Colon (tissue), 2 donors: ENCODE data around the gene ADCY10.
"Not testable (repeated sequence)": the region's sequence is repeated elsewhere in the genome, so short reads cannot be mapped to it uniquely, and the experiment has no call there.

Source experiments
- FAIRE-seq: peaks from 2 replicates; lab custom pipeline; 2012; peaks lifted over from hg19 to GRCh38; lab: Jason Lieb, UNC
- donor health status: control.
- donor health status: control.

ADCY10 gene

GRCh38 chr1:167913895-167914496 lies at the start of gene ADCY10:
Gene ADCY10, minus strand, starts transcription at chr1:167914134. Its CDS starts 8,994 bp downstream, at chr1:167905140.
- FAIRE-seq: no peak

- FAIRE-seq: no peak
Measured at GRCh38 chr1:167957710-167958109, 43.8 kb upstream of the ADCY10 start.

GRCh38 chr1:167955915-167956314 lies 42.0 kb upstream of the ADCY10 start:
- FAIRE-seq: no peak

DNA sequence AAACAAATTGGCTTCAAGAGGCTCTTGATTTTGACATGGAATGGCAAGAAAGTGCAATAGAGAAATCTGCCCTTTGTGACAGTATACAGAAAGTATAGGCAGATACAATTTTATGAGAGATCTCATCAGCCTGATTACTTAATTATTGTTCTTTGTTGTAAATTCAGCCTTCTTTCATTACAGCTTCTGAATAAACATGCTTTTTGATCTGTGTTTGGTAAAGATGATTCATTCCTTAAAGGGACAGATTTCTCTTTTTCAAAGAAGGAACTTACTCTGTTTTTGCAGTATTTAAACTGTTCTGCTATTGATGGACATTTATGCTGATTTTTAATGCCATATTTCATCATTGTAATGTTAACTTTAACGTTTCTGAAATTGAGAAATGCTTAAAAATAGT lies 36.6 kb upstream of the ADCY10 start:
- no peak for FAIRE-seq

DNA sequence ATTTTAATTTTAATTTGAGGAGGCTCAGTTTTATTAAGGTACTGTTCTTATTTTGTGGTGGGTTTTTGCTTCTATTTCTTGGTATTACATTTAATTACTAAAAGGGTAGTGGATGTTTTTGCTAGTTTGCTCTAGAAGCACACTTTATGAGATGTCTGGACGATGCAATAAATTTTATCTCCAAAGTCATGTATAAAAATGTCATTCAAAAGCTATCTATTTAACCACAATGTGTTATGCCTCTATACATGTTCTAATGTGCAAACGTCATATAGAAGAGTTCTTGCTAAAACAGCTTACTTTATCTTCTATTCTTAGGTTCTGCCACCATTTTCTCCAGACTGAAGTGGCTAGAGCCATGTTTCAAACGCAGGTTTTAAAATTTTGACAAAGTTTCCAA lies 35.9 kb upstream of the ADCY10 start:
- FAIRE-seq: no peak

DNA sequence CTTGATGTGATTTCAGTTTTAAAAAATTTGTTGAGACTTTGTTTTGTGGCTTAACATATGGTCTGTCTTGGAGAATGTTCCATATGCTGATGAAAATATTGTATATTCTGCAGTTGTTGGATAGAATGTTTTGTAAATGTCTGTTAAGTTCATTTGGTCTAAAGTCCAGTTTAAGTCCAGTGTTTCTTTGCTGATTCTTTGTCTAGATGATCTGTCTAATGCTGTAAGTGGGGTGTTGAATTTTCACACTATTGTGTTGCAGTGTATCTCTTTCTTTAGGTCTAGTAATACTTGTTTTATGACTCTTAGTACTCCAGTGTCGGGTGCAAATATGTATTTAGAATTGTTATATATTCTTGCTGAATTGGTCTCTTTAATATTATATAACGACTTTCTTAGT lies 33.8 kb upstream of the ADCY10 start:
- FAIRE-seq: no peak

- no peak for FAIRE-seq
Measured at GRCh38 chr1:167943541-167943940, 29.6 kb upstream of the ADCY10 start.

DNA sequence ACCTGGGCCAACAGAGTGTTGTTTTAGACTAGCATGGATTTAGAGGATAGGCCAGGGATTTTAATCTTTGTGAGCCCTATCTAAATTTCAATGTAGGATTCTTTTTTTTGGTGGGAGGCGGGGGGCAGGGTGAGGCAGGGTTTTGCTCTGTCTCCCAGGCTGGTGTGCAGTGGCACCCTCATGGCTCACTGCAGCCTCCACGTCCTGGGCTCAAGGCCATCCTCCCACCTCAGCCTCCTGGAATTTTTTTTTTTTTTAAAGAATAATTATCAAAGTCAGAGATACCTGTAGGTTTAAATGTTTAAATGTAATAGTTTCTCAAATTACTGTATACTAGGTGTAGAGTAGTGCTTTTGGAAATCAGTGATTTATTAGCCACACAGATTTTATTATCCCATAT lies 26.3 kb upstream of the ADCY10 start:
- no peak for FAIRE-seq

- FAIRE-seq: no peak
Measured at GRCh38 chr1:167938080-167938636, 24.2 kb upstream of the ADCY10 start.

GRCh38 chr1:167937709-167938010 lies 23.7 kb upstream of the ADCY10 start:
- FAIRE-seq: no peak

DNA sequence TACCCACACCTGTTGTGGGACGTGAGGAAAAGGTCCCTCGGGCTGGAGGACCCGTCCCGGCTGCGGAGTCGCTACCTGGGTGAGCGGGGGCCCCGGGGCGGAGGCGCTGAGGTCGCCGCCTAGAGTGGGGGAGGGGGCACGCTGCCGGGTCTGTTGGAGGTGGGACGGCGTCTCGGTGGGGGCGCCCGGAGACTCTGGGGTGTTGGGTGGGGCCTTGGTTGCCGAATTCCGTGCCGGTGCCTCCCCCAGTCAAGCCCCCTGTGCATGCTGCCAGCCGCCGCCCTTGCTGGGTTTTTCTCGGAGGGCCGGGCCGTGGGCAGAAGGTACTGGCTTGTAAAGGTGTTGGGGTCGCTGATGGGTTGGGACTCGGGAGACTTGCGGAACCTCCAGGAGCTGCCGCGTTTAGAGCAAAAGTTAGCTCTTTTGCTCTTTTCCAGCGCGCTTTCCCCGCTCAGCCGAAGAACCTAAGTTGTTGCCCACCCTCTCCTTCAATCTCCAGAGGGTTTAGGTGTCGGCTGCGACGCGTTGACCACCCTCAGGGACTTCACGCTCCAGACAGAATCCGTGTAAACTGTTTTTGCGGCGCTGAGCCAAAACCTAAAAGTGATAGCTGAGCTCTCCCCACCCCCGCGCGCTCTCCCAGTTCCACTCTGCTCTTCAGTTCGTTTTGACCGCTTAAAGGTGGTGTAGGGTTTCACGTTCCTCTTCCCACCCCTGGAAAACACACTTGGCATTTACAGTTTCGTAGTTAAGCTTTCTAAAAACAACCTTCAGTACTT lies 23.2 kb upstream of the ADCY10 start, which contains the start of gene MPC2:
TSS of gene MPC2 (minus strand) at position 143 of the 779 bp plus-strand sequence. CDS start 1,231 bp downstream, outside the sequence.
- FAIRE-seq: no peak

GRCh38 chr1:167936068-167936929 lies 22.4 kb upstream of the ADCY10 start, which contains the start of gene DCAF6:
Gene DCAF6, plus strand, starts transcription at chr1:167936683. Its CDS starts 229 bp downstream, at chr1:167936912.
- no peak for FAIRE-seq

GRCh38 chr1:167935216-167936067 lies 21.5 kb upstream of the ADCY10 start:
- FAIRE-seq: no peak

- no peak for FAIRE-seq
Measured at GRCh38 chr1:167934426-167935215, 20.7 kb upstream of the ADCY10 start.

DNA sequence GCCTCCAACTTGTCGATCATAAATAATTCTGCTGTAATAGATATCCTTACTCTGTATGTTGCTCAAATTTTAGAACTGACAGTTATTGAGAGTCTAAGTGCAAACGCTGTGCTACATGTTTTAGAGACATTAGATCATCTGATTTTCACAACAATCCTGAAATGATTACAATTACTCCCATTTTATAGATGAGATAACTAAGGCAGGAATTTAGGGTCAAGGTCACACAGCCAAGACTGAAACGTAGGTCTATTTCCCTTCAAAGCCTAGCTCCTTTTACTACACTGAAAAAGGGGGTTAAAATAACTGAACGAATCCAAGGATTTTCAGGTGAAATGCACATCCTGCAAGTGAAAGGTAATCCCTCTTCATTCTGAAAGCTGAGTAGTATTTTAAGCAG lies 19.9 kb upstream of the ADCY10 start:
- no peak for FAIRE-seq

GRCh38 chr1:167929725-167930124 lies 15.8 kb upstream of the ADCY10 start:
- no peak for FAIRE-seq

DNA sequence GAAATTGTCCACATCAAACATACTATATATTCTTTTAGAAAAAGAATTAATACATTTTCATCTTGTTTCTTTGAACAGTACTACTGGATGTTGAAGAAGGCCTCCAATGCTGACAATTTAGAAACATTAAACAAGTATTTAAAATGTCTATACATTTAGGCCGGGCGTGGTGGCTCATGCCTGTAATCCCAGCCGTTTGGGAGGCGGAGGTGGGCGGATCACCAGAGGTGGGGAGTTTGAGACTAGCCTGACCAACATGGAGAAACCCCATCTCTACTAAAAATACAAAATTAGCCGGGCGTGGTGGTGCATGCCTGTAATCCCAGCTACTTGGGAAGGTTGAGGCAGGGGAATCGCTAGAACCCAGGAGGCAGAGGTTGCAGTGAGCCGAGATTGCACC lies 15.0 kb upstream of the ADCY10 start:
- FAIRE-seq: not testable (repeated sequence)

DNA sequence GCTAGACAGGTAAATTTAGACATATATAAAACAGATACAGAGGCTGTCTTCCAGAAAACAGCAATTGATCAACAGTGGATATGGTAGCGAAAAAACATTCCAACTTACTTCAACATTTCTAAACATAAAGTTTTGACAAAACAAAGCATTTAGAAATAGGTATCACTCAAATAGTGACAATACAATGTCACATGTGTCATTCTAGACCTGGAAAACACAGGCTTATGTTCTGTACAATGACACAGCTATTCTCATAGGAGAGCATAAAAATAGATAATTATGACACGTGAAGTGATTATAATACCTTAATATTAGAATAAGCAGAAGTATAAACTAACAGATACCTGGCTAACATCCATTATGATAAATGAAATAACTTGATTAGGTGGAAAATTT lies 14.5 kb upstream of the ADCY10 start:
- no peak for FAIRE-seq

DNA sequence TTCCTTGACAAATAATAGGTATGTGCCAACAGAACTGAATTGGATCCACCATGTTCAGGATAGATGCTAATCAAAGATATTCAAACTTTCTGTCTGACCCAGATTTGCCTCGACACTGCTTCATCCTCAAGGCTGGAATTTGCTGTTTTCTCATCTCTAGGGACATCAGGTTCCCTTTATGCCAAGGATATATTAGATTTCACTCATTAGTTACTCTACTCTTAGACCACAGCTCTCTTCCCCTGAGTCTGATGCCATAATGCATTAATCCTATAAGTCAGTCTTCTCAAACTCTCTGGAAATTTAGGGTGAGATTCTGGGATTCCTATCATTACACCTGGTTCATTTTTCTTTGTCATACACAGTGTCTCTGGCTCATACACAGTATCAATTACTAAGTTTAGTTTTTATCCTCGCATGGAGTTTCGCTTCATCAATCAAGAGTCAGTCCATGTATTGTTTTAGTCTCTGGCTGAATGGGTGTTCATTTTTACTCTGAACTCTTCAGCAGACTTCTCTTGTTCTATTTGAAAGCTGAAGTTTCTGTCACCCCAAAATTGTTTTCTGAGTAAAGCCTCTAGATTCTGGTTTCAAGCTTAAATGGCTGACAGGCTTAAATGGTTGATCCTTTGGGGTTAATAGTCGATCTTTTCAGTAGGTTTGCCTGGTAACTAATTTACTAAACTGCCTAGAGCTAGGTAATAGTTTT lies 13.3 kb upstream of the ADCY10 start:
- FAIRE-seq: no peak

DNA sequence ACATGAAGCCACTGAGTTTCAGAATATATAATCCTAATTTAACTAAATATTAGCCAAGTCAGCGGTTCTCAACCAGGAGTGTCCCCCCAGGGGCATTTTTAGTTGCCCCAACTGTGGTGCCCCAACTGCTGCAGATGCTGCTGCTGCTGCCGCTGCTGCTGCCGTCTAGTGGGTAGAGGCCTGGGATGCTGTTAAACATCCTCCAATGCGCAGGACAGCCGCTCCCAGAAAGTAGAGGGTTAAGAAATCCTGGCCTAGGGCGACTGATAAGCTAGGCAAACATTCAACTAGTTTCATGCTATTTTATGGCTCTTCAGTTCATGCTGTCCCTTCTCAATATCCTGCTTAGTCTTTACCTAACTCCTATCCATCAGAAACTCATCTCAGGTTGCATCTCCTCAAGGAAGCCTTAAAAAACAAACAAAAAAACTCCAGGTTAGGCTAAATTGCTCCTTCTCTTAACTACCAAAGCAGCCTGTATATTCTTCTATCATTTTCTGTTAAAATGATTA lies 12.6 kb upstream of the ADCY10 start:
- no peak for FAIRE-seq
